ENCODE data around the gene RSPH3.
"Not testable (repeated sequence)": the region's sequence is repeated elsewhere in the genome, so short reads cannot be mapped to it uniquely, and the experiment has no call there.

Gene RSPH3

DNA sequence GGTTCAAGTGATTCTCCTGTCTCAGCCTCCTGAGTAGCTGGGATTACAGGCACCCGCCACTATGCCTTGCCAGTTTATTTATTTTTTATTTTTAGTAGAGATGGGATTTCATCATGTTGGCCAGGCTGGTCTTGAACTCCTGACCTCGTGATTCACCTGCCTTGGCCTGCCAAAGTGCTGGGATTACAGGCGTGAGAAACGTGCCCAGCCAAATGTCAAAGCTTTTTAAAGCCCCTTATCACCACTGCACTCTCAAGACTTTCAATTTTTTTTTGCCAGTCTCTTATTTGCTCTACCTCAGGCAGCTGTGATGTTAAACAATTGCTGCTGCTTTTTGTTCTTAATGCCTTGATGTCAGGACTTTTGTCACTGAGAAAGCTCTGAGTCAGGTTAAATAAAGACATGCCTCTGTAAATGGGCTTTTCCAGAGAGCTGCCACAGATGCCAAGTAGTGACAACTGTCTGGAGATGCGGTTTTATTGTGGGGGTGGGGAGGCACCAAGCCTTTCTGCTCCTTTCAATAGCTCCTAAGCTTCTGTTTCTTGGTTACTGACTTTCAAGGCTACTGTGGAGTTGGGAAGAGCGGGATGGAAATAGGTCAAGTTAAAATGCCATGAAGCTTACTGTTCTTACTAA is 29.2 kb downstream of the RSPH3 start:
- DNase-seq = no peak

GRCh38 chr6:158969148-158969547 is 30.9 kb downstream of the RSPH3 start:
- no peak for DNase-seq

GRCh38 chr6:158963020-158963808 is 36.8 kb downstream of the RSPH3 start:
- no peak for DNase-seq

- DNase-seq = no peak
Measured at GRCh38 chr6:158962371-158962770, 37.6 kb downstream of the RSPH3 start.

DNA sequence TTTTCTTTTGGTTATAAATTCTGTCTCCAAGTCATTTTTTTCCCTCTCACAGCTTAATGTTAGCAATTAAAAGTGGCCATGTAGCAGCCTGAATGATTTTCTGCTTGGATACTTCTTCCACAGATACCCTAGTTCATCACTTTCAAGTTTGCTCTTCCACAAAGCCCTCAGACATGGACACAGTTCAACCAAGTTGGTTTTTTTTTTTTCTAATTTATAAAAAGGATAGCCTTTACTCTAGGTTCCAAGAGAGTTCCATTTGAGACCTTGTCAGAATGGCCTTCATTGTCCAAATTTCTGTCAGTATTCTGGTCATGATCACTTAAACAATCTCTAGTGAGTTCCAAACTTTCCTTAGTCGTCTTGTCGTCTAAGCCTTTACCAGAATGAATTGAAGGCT is 40.0 kb downstream of the RSPH3 start:
- no peak for DNase-seq

DNA sequence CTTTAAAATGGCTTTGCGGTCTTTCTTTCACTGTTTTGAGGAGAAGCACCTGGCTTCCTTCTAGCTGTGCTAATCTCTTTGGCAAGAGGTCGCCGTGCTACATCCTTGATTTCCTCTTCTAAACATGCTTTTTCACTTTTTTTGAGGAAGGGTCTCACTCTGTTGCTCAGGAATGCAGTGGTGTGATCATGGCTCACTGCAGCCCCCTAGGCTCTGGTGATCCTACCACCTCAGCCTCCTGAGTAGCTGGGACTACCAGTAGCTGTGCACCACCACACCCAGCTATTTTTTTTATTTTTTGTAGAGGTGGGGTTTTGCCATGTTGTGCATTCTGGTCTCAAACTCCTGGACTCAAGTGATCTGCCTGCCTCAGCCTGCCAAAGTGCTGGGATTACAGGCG is 40.5 kb downstream of the RSPH3 start:
- DNase-seq = no peak

DNA sequence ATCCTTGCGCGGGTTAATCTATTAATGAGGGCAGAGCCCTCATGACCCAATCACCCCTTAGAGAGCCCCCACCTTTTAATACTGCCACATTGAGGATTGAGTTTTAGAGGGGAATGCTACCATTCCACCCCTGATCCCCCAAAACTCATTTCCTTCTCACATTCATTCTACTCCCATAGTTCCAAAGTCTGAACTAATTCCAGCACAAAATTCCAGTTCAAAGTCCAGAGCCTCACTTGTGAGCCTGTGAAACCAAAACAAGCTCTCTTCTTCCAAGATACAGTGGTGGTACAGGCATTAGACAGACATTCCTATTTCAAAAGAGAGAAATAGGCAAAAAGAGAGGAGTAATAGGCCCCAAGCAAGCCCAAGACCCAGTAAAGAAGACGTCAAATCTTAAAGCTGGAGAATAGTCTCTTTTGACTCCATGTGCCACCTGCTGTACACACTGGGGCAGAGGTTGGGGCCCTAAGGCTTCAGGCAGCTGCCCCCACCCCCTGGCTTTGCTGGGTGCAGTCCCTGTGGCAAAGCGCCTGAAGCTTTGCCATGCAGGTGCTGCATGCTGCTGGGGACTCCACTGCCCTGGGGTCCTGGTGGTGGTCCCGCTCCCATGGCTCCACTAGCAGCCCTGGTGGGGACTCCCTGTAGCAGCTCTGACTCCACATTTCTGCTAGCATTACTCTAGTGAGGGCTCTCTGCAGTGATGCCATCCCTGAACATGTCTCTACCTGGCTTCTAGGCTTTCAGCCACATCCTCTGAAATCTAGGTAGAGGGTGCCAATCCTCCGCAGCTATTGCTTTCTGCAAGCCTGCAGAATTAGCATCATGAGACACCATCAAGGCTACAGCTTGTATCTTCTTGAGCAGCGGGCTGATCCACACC is 41.3 kb downstream of the RSPH3 start:
- no peak for DNase-seq

DNA sequence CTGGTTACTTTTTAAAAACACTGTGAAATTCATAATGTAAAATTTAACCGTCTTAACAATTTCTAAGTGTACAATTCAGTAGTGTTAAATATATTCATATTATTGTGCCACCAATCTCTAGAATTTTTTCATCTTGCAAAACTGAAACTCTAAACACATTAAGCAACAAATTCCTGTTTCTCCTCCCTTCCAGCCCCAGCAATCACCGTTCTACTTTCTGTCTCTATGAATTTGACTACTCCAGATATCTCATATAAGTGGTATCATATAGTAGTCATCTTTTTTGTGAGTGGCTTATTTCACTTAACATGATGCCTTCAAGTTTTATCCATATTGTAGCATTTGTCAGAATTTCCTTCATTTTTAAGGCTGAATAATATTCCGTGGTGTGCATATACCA is 44.7 kb downstream of the RSPH3 start:
- DNase-seq = no peak

- no peak for DNase-seq
Measured at GRCh38 chr6:158954753-158955152, 45.2 kb downstream of the RSPH3 start.

GRCh38 chr6:158952011-158952410 is 48.0 kb downstream of the RSPH3 start:
- not testable (repeated sequence) for DNase-seq

DNA sequence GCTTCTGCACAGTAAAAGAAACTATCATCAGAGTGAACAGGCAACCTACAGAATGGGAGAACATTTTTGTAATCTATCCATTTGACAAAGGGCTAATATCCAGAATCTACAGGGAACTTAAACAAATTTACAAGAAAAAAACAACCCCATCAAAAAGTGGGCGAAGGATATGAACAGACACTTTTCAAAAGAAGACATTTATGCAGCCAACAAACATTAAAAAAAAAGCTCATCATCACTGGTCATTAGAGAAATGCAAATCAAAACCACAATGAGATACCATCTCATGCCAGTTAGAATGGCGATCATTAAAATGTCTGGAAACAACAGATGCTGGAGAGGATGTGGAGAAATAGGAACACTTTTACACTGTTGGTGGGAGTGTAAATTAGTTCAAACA is 48.4 kb downstream of the RSPH3 start:
- DNase-seq = not testable (repeated sequence)

DNA sequence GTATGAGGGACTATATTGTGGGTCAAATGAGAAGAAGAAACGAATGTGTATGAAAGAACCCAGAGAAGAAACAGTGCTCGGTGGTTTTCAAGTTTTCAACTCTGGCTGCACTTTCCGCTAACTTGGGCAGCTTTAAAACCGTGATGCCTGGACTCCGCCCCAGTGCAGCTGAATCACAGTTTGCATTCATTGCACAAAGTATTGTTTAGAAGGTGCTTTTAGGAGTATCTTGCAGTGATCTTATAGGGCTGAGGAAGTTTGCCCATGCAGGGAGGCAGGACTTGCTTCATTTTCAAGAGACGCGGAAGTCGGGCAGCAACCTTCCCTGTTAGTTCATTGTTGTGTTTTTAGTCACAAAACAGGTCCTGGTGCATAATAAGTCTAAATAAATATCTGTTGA is 52.7 kb downstream of the RSPH3 start:
- DNase-seq = no peak

- no peak for DNase-seq
Measured at GRCh38 chr6:158943380-158944032, 56.5 kb downstream of the RSPH3 start.

- DNase-seq = no peak
Measured at GRCh38 chr6:158942349-158942748, 57.7 kb downstream of the RSPH3 start.

- DNase-seq = no peak
Measured at GRCh38 chr6:158941246-158941645, 58.8 kb downstream of the RSPH3 start.

- no peak for DNase-seq
Measured at GRCh38 chr6:158939255-158940159, 60.5 kb downstream of the RSPH3 start.

DNA sequence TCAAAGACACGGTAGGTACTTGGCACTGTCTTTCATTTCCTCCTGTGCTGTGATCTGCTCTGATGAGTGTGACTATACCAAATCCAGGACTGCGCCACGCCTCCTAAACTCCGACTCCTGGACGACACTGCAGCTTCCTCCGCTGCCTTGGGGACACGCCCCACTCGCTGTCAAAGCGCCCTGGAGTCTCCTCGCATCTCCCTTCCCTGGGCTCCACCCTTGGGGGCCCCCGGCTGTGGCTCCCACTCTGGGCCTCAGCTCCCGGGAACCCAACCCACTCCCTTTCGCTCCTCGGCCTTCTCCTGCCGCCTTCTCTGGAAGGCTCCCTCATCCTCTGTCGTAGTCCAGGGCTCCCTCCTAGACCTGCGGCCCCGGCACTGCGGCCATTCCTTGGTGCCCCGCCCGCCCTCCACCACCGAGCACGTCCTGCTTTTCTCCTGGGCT is 61.2 kb downstream of the RSPH3 start:
- DNase-seq = no peak

DNA sequence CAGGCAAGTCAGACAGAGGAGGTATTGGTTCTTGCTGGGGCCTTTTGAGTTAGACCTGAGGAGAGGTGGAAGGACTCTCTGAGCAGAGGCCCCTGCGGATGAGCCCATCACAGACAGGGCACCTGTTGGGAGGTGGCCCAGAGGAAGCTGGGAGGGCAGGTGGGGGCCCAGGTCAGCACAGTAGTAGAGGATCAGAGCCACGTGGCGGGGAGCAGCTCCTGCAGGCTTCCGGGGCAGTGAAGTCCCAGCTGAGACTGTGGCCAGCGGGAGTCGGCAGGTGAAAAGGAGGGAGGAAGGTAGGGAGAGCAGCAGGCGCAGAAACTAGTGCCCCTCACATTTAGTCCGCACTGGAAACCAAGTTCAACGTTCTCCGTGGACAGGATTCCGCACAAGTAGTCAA is 61.8 kb downstream of the RSPH3 start:
- DNase-seq = no peak

GRCh38 chr6:158934157-158934556 is 65.8 kb downstream of the RSPH3 start:
- no peak for DNase-seq

DNA sequence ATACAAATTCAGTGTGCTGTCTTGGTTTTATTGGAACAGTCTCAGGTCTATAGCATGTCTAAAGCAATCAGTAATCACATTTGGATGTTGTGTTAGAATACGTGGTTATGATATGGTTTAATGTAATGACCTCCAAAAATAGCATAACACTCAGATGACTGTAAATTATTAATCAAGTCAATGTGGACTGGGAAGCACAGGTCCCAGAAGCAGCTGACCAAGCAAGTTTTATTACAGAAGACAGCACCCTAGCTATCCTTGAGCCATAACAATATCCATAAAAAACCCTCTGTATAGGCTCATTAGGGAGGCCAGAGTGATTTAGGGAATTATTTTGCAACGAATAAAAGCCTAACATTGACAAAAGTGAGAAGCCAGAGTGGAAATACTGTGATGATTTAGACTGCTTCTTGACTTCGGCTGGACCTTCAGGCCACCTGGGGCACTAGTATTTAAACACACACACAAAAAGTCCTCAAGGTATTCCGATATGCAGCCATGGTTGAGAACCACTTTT is 66.9 kb downstream of the RSPH3 start:
- DNase-seq = no peak

DNA sequence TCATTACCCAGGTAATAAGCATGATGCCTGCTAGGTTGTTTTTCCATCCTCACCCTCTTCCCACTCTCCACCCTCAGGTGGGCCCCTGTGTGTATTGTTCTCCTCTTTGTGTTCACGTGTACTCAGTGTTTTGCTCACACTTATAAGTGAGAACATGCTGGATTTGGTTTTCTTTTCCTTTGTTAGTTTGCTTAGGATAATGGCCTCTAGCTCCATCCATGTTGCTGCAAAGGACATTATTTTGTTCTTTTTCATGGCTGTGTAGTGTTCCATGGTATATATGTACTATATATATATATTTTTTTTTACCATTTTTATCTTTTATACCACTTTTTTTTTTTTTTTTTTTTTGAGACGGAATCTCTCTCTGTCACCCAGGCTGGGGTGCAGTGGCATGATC is 71.9 kb downstream of the RSPH3 start:
- no peak for DNase-seq

GRCh38 chr6:158926414-158926813 is 73.6 kb downstream of the RSPH3 start:
- DNase-seq = no peak
